Measurements from ENCODE around the gene RAMP1.

Gene RAMP1

DNA sequence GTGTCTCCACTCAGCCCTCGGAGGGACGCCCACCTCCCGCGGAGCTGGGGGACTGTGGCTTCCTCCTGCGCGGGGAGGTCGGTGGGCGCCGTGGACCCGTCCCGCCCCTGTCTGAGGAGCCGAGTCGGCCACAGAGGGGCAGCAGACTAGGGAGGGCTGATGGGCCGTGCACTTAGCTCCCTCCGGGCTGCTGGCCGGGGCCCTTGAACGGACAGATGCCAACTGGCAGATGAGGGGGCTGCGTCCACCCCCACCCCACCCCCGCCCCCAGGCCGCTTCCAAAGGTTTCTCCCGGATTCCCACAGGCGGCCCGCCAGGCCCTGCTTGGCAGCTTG, 96.9 kb downstream of the RAMP1 start:
- no peak for FAIRE-seq

DNA sequence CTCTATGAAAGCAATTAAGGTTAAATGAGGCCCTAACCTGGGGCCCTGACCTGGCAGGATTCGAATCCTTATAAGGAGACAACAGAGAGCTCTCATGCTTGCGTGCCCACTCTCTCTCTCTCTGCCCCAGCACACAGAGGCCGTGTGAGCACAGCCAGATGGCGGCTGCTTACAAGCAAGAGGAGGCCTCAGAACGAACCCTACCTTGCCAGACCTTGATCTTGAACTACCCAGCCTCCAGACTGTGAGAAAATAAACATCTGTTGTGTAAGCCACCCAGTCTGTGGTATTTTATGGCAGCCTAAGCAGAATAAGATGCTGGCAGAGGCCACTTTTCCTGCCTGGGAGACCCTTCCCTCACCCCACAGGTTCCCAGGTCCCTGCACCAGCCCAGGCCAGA, 102.2 kb downstream of the RAMP1 start:
- FAIRE-seq = no peak
